ENCODE results near the gene AOAH.
"Not testable (repeated sequence)": the region's sequence is repeated elsewhere in the genome, so short reads cannot be mapped to it uniquely, and the experiment has no call there.

AOAH gene

GRCh38 chr7:36736090-36736898 is 12.0 kb upstream of the AOAH start:
- no peak for DNase-seq

GRCh38 chr7:36735172-36735571 is 10.9 kb upstream of the AOAH start:
- DNase-seq: no peak

GRCh38 chr7:36734731-36735130 is 10.4 kb upstream of the AOAH start:
- DNase-seq: no peak

GRCh38 chr7:36733411-36733810 is 9.1 kb upstream of the AOAH start:
- no peak for DNase-seq

GRCh38 chr7:36732806-36733205 is 8.5 kb upstream of the AOAH start:
- DNase-seq: no peak

GRCh38 chr7:36730046-36730445 is 5.8 kb upstream of the AOAH start:
- no peak for DNase-seq

GRCh38 chr7:36728143-36728542 is 3.8 kb upstream of the AOAH start:
- no peak for DNase-seq

GRCh38 chr7:36726806-36727503 is 2.7 kb upstream of the AOAH start:
- no peak for DNase-seq

GRCh38 chr7:36726311-36726710 is 2.0 kb upstream of the AOAH start:
- DNase-seq: no peak

- no peak for DNase-seq
Observed at GRCh38 chr7:36724996-36725395, 702 bp upstream of the AOAH start.

- DNase-seq: no peak
Observed at GRCh38 chr7:36723291-36723690, 1.0 kb downstream of the AOAH start.

- no peak for DNase-seq
Observed at GRCh38 chr7:36719083-36719632, 5.1 kb downstream of the AOAH start.

- no peak for DNase-seq
Observed at GRCh38 chr7:36717586-36717985, 6.7 kb downstream of the AOAH start.

- DNase-seq: not testable (repeated sequence)
Observed at GRCh38 chr7:36716802-36717201, 7.5 kb downstream of the AOAH start.

- DNase-seq: no peak
Observed at GRCh38 chr7:36712015-36712414, 12.3 kb downstream of the AOAH start.

GRCh38 chr7:36711256-36711655 is 13.0 kb downstream of the AOAH start:
- DNase-seq: no peak

GRCh38 chr7:36710186-36710791 is 14.0 kb downstream of the AOAH start:
- no peak for DNase-seq

- DNase-seq: no peak
Observed at GRCh38 chr7:36708767-36709166, 15.5 kb downstream of the AOAH start.

- no peak for DNase-seq
Observed at GRCh38 chr7:36707898-36708297, 16.4 kb downstream of the AOAH start.

GRCh38 chr7:36707465-36707864 is 16.8 kb downstream of the AOAH start:
- DNase-seq: no peak

GRCh38 chr7:36703860-36704259 is 20.4 kb downstream of the AOAH start:
- not testable (repeated sequence) for DNase-seq

GRCh38 chr7:36692456-36692855 is 31.8 kb downstream of the AOAH start:
- no peak for DNase-seq

GRCh38 chr7:36691983-36692382 is 32.3 kb downstream of the AOAH start:
- peak; percentile 9 for DNase-seq
